ENCODE measurements around the gene OMA1. TPM values are rescaled to one million over a fixed set of nuclear protein-coding genes. Genes with fewer than 3 reads are reported as not detected.

Gene OMA1
- total RNA-seq, 1 experiment from 2014 or later = 21.9 TPM

- ChIA-PET POLR2A (no interaction called here), RAD21 (ENCODE audit: low non-redundant PET in 1 of 2, low total read pairs in 2 of 2, uncharacterized antibody in 2 of 2, unreplicated experiment in 2 of 2) (no interaction called here), CTCF (no interaction called here)
- Histone ChIP-seq H3K9me3 (ENCODE audit: control insufficient read depth in 1 of 2, insufficient read depth in 1 of 2, low read depth in 1 of 2, low read length in 2 of 2) (no peaks in the 10 kb centered on the region), H2AFZ (ENCODE audit: low read depth, low read length, poor library complexity, severe bottlenecking) (peak overlapping the region; percentile 44), H3K27me3 (ENCODE audit: insufficient read depth, low read length) (no peaks in the 10 kb centered on the region), H3K4me2 (ENCODE audit: low read length) (peak overlapping the region; percentile 81), H3K9ac (ENCODE audit: low read length) (peak overlapping the region; percentile 64), H3K4me3 (replicated peaks in 1 of 2; ENCODE audit: low read depth in 1 of 2, low read length in 2 of 2) (no peak overlapping the region), H3K79me2 (ENCODE audit: insufficient read depth, low read length) (no peaks in the 10 kb centered on the region), H3K9me2 (ENCODE audit: insufficient read depth) (no peaks in the 10 kb centered on the region), H4K20me1 (ENCODE audit: insufficient read depth) (no peaks in the 10 kb centered on the region), H3K36me3 (ENCODE audit: control insufficient read depth in 1 of 2, insufficient read depth in 2 of 2, low read length in 2 of 2) (no peaks in the 10 kb centered on the region), H3K4me1 (ENCODE audit: control insufficient read depth in 1 of 2, insufficient read depth in 2 of 2, low read length in 2 of 2) (peaks cover 32 to 53% of the 10 kb centered on the region in 2 experiments), H3K27ac (ENCODE audit: low read depth, low read length) (peak overlapping the region; percentile 84)
- ATAC-seq (peak; percentile 27), DNase-seq (ENCODE audit: low read depth, low spot score) (peak; percentile 39)
- no TSS peak for BruUV-seq (replicated peaks)
- intact Hi-C loops (cut with micrococcal nuclease) = loop anchor here (2.0 kb wide), 1 partner anchor 39 kb away; the partner anchor contains the start of gene OMA1
- TF ChIP-seq FOSL1 (IDR thresholded peaks at IDR 0.05; ENCODE audit: low read depth) (peak; percentile 77), JUND (IDR thresholded peaks at IDR 0.05) (peak; percentile 24), POLR2A (IDR thresholded peaks at IDR 0.05; ENCODE audit: borderline replicate concordance, extremely low read depth, insufficient read depth, insufficient read length) (no peak), ELF1 (IDR thresholded peaks at IDR 0.05; ENCODE audit: borderline replicate concordance, low read depth) (no peak), RAD21 (IDR thresholded peaks at IDR 0.05; ENCODE audit: low read depth) (no peak), MAX (IDR thresholded peaks at IDR 0.05) (peak; percentile 59; the same call in 1 of the 2 replicates), CBX3 (IDR thresholded peaks at IDR 0.05; ENCODE audit: low read depth) (0 out of 2 replicates have a peak, but pooled peaks have one; percentile 40), SRF (IDR thresholded peaks at IDR 0.05; ENCODE audit: low read depth) (peak; percentile 36; the same call in 1 of the 2 replicates), ATF3 (IDR thresholded peaks at IDR 0.05) (peak; percentile 81; the same call in 1 of the 2 replicates), CEBPB (IDR thresholded peaks at IDR 0.05; ENCODE audit: low read depth) (peak; percentile 86), EGR1 (IDR thresholded peaks at IDR 0.05; ENCODE audit: low read depth) (0 out of 2 replicates have a peak, but pooled peaks have one; percentile 30), SP1 (IDR thresholded peaks at IDR 0.05; ENCODE audit: low read depth) (peak; percentile 43)
These were observed 39.1 kb upstream of the OMA1 start for GRCh38 chr1:58585581-58586151.

GRCh38 chr1:58585166-58585565 lies 38.6 kb upstream of the OMA1 start:
- TF ChIP-seq CTCF (IDR thresholded peaks at IDR 0.05 in 2 of 3, conservative IDR thresholded peaks at IDR 0.05 in 1 of 3; ENCODE audit: borderline replicate concordance in 1 of 3, insufficient read depth in 1 of 3, low read depth in 2 of 3, low read length in 2 of 3) (no peak), RAD21 (IDR thresholded peaks at IDR 0.05; ENCODE audit: low read depth) (0 out of 2 replicates have a peak, but pooled peaks have one; percentile 13)
- ChIA-PET CTCF (no interaction called here), POLR2A (no interaction called here), RAD21 (ENCODE audit: low non-redundant PET in 1 of 2, low total read pairs in 2 of 2, uncharacterized antibody in 2 of 2, unreplicated experiment in 2 of 2) (no interaction called here)
- DNase-seq (ENCODE audit: low read depth, low spot score) (no peak), ATAC-seq (peak; percentile 45)
- Histone ChIP-seq H3K9me3 (ENCODE audit: control insufficient read depth in 1 of 2, insufficient read depth in 1 of 2, low read depth in 1 of 2, low read length in 2 of 2) (no peaks in the 10 kb centered on the region), H3K36me3 (ENCODE audit: control insufficient read depth in 1 of 2, insufficient read depth in 2 of 2, low read length in 2 of 2) (no peaks in the 10 kb centered on the region), H3K4me3 (replicated peaks in 1 of 2; ENCODE audit: low read depth in 1 of 2, low read length in 2 of 2) (peak overlapping the region in 1 of 2 experiments; percentile 36; a peak in 2 of 4 replicates), H3K27ac (ENCODE audit: low read depth, low read length) (peak overlapping the region; percentile 84), H3K9me2 (ENCODE audit: insufficient read depth) (no peaks in the 10 kb centered on the region), H3K4me1 (ENCODE audit: control insufficient read depth in 1 of 2, insufficient read depth in 2 of 2, low read length in 2 of 2) (peaks cover 32 to 55% of the 10 kb centered on the region in 2 experiments), H2AFZ (ENCODE audit: low read depth, low read length, poor library complexity, severe bottlenecking) (peak overlapping the region; percentile 11), H3K4me2 (ENCODE audit: low read length) (peak overlapping the region; percentile 81), H4K20me1 (ENCODE audit: insufficient read depth) (no peaks in the 10 kb centered on the region), H3K27me3 (ENCODE audit: insufficient read depth, low read length) (no peaks in the 10 kb centered on the region), H3K9ac (ENCODE audit: low read length) (peak overlapping the region; percentile 64), H3K79me2 (ENCODE audit: insufficient read depth, low read length) (no peaks in the 10 kb centered on the region)
- intact Hi-C loops (cut with micrococcal nuclease) = loop anchor here (2.0 kb wide), 1 partner anchor 38 kb away; the partner anchor contains the start of gene OMA1
- BruUV-seq (replicated peaks) = TSS peak; percentile 91

Data from HCT116 (cell line).